A549 (cell line): ENCODE data around the gene DIO3. TPM values are rescaled to one million over a fixed set of nuclear protein-coding genes. Genes with fewer than 3 reads are reported as not detected.

Experiments
- ATAC-seq, 2 experiments: fragments of 200-7000 bp in 1 of 2; fragments of >200 bp in 1 of 2; cut with Nextera tagmentation in 1 of 2; cut with Tn5 transposase in 1 of 2; 3 replicates each; pipeline versions ENCODE4 v1.8.0 to v1.9.1; 2018 to 2020; ENCODE audit warnings: mild to moderate bottlenecking in 1 of 2, moderate library complexity in 1 of 2
- CTCF ChIA-PET: fragments of 300-600 bp; sonication (Branson Sonifier 250); formaldehyde crosslinking; extraction: SDS; loops from one replicate; lab custom pipeline; 2021; ENCODE audit warnings: antibody characterized with exemption, inconsistent platforms; lab: Yijun Ruan, JAX
- POLR2A ChIA-PET: fragments of 350-600 bp; formaldehyde crosslinking; extraction: SDS; loops from one replicate; lab custom pipeline; 2021; ENCODE audit warnings: antibody characterized with exemption, inconsistent platforms; lab: Yijun Ruan, JAX
- DNase-seq, 2 experiments: peaks; one replicate each; pipeline versions ENCODE4 v3.0.0 to v3.0.0-alpha.2; 2011 to 2016; ENCODE audit warnings: low read depth in 1 of 2, low spot score in 1 of 2
- FAIRE-seq: peaks from 2 replicates; lab custom pipeline; 2011; peaks lifted over from hg19 to GRCh38; lab: Jason Lieb, UNC
- H3K27ac ChIP-seq, 2 experiments: fragments of >200 bp; sonication (Bioruptor Twin); formaldehyde crosslinking; 3 replicates each; pipeline ENCODE4 v1.5.1; 2016 to 2017
- H3K4me1 ChIP-seq: fragments of >200 bp; sonication (Bioruptor Twin); formaldehyde crosslinking; 3 replicates; pipeline ENCODE4 v1.6.1; 2016
- H3K4me2 ChIP-seq: fragments of >200 bp; sonication (Bioruptor Twin); formaldehyde crosslinking; 3 replicates; pipeline ENCODE4 v1.6.1; 2016
- H3K4me3 ChIP-seq: fragments of >200 bp; sonication (Bioruptor Twin); formaldehyde crosslinking; 3 replicates; pipeline ENCODE4 v1.5.1; 2016
- H3K9me3 ChIP-seq: fragments of >200 bp; sonication (Bioruptor Twin); formaldehyde crosslinking; 3 replicates; pipeline ENCODE4 v1.6.1; 2016
- EP300 ChIP-seq, 2 experiments: fragments of >200 bp; sonication (Bioruptor Twin); formaldehyde crosslinking; IDR thresholded peaks; 2 replicates in 1 of 2; 3 replicates in 1 of 2; pipeline ENCODE4 v1.6.1; 2016 to 2017
- ESRRA ChIP-seq: fragments of 150-350 bp; IDR thresholded peaks from 2 replicates; pipeline ENCODE4 v1.6.1; 2014; ENCODE audit warnings: mild to moderate bottlenecking, low read length, borderline replicate concordance
- HDAC2 ChIP-seq: fragments of 200-600 bp; sonication (generic); IDR thresholded peaks from 2 replicates; pipeline ENCODE4 v1.6.1; 2016
- JUN ChIP-seq, 2 experiments: fragments of >200 bp; sonication (Bioruptor Twin); formaldehyde crosslinking; IDR thresholded peaks; 2 replicates in 1 of 2; 3 replicates in 1 of 2; pipeline ENCODE4 v1.6.1; 2016 to 2017
- JUNB ChIP-seq: fragments of >200 bp; sonication (Bioruptor Twin); formaldehyde crosslinking; IDR thresholded peaks from 2 replicates; pipeline ENCODE4 v1.6.1; 2016
- RNF2 ChIP-seq: fragments of 200-600 bp; sonication (generic); IDR thresholded peaks from 2 replicates; pipeline ENCODE4 v1.6.1; 2016; ENCODE audit warnings: low read depth, mild to moderate bottlenecking, antibody characterized with exemption, moderate library complexity, borderline replicate concordance
- TP53 ChIP-seq: fragments of 250-450 bp; sonication (Bioruptor Pico); IDR thresholded peaks from 2 replicates; pipeline ENCODE4 v1.5.0; 2021; ENCODE audit warnings: mild to moderate bottlenecking, moderate library complexity
- WGBS: methylation state at CpG from one replicate; pipeline ENCODE4 v1.1.6; 2017; ENCODE audit errors: missing lambda C conversion rate; 5-methylcytosine and 5-hydroxymethylcytosine counted together
- polyA plus RNA-seq, 4 experiments: library from polyadenylated mRNA; depleted of rRNA in 3 of 4; stranded (reverse); fragments of >200 nt; fragmentation: RNase III in 1 of 4; extraction: RNeasy Plus Mini Kit Qiagen cat#74134 plus additional on column Dnase treatment in 1 of 4; gene quantifications; 2 replicates in 3 of 4; 3 replicates in 1 of 4; pipeline ENCODE4 v1.2.3, GENCODE V29; 2011 to 2017
- TF ChIP-seq, protein P1 (sequence below): IDR thresholded peaks from 2 replicates; pipeline ENCODE4 v1.6.1; 2012; ENCODE audit warnings: low read depth, borderline replicate concordance
- TF ChIP-seq, protein P2 (sequence below): fragments of >200 bp; sonication (Bioruptor Twin); formaldehyde crosslinking; IDR thresholded peaks from 3 replicates; pipeline ENCODE4 v1.6.1; 2016

DIO3 gene
- polyA plus RNA-seq, 2 of the 4 experiments (the other 2 are of a cell fraction), result 0.04 to 0.09 TPM

DNA sequence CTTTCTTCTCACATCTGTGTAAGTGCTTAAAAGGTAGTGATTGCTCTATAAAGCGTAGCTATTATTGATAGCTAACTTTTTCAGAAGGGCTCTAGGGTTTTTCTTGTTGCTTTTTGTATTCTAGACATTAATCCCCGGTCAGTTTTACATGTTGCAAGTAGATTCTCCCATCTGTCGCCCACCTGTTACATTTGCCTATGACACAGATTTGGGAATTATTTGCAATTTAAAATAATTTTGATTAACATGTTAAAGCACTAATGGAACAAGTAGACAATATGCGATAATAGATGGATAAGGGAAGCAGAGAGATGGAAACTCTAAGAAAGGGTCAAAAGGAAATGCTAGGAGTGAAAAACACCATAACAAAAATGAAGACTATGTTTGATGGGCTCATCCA, 44.5 kb downstream of the DIO3 start:
- Histone ChIP-seq H3K27ac (no peak overlapping the region), H3K9me3 (no peaks in the 10 kb centered on the region), H3K4me1 (no peaks in the 10 kb centered on the region), H3K4me2 (no peak overlapping the region), H3K4me3 (no peak overlapping the region)
- CTCF ChIA-PET, result interaction anchor here (1.5 kb wide), 1 partner anchor 27 kb away, joined by 3 read pairs; no protein-coding TSS in a partner anchor
- DNase-seq (no peak), ATAC-seq (no peak), FAIRE-seq (no peak)
- WGBS, result 78% methylated on average over 4 of the region's 4 CpGs
- TF ChIP-seq RNF2, result no peak
- TF ChIP-seq EP300 (IDR thresholded peaks at IDR 0.05), result no peak
- no peak for TF ChIP-seq JUNB
- TF ChIP-seq TP53, result no peak
- TF ChIP-seq, protein P1, sequence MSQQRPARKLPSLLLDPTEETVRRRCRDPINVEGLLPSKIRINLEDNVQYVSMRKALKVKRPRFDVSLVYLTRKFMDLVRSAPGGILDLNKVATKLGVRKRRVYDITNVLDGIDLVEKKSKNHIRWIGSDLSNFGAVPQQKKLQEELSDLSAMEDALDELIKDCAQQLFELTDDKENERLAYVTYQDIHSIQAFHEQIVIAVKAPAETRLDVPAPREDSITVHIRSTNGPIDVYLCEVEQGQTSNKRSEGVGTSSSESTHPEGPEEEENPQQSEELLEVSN, result no peak
- TF ChIP-seq JUN (IDR thresholded peaks at IDR 0.05), result no peak
- TF ChIP-seq HDAC2, result no peak
- TF ChIP-seq, protein P2, sequence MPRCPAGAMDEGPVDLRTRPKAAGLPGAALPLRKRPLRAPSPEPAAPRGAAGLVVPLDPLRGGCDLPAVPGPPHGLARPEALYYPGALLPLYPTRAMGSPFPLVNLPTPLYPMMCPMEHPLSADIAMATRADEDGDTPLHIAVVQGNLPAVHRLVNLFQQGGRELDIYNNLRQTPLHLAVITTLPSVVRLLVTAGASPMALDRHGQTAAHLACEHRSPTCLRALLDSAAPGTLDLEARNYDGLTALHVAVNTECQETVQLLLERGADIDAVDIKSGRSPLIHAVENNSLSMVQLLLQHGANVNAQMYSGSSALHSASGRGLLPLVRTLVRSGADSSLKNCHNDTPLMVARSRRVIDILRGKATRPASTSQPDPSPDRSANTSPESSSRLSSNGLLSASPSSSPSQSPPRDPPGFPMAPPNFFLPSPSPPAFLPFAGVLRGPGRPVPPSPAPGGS, result no peak
- no peak for TF ChIP-seq ESRRA
- POLR2A ChIA-PET, result no interaction called here

Other genes starting within 250 kb of the DIO3 start
- gene PPP2R5C, start 200.2 kb downstream of the DIO3 start, polyA plus RNA-seq (2011; rRNA removed), result 133 and 150 TPM in 2 replicates
- gene PPP2R5C, start 200.2 kb downstream of the DIO3 start, polyA plus RNA-seq (2017; fragmentation: RNase III; extraction: RNeasy Plus Mini Kit Qiagen cat#74134 plus additional on column Dnase treatment), result 73.7 to 75.3 TPM (median 74.8 TPM) in 3 replicates